ENCODE measurements around the gene C1QTNF12. TPM values are rescaled to one million over a fixed set of nuclear protein-coding genes. Genes with fewer than 3 reads are reported as not detected.

C1QTNF12 gene
- total and polyA plus RNA-seq, 2 experiments from 2014 or later, result 2.1 to 3.1 TPM

- no peaks in the 10 kb centered on the region for H3K9me3 ChIP-seq (ENCODE audit: low read depth)
- no peaks in the 10 kb centered on the region for H4K20me1 ChIP-seq (ENCODE audit: insufficient read depth)
- no peak overlapping the region for H3K4me3 ChIP-seq
- H3F3A ChIP-seq (ENCODE audit: insufficient read depth), result no peaks in the 10 kb centered on the region
- no peaks in the 10 kb centered on the region for H3K9me2 ChIP-seq (ENCODE audit: insufficient read depth)
- no peak overlapping the region for H3K4me2 ChIP-seq (ENCODE audit: unreplicated experiment)
- no peak for TF ChIP-seq EZH2 (IDR thresholded peaks at IDR 0.05; ENCODE audit: insufficient read depth, poor library complexity, severe bottlenecking)
- no peak for TF ChIP-seq EZH2phosphoT487 (IDR thresholded peaks at IDR 0.05; ENCODE audit: insufficient read depth, low read depth)
- in situ Hi-C loops (cut with MboI), result no loop called here
- DNase-seq, result no peak
- no peak overlapping the region for H3K9ac ChIP-seq
- no peaks in the 10 kb centered on the region for H3K79me2 ChIP-seq (ENCODE audit: insufficient read depth)
- no peaks in the 10 kb centered on the region for H3K36me3 ChIP-seq (ENCODE audit: low read depth)
- H3K4me1 ChIP-seq (ENCODE audit: insufficient read depth), result no peaks in the 10 kb centered on the region
- WGBS, 2 experiments (ENCODE audit: low coverage in 1 of 2, low lambda C conversion rate in 2 of 2, missing lambda C conversion rate in 2 of 2), result 54 to 59% methylated on average over 31 to 34 of the region's 37 CpGs
- no peaks in the 10 kb centered on the region for H3K27me3 ChIP-seq (replicated peaks; ENCODE audit: insufficient read depth)
- H2AFZ ChIP-seq, result no peak overlapping the region
- H3K27ac ChIP-seq, result no peak overlapping the region
Measured at GRCh38 chr1:1285611-1286311, 39.2 kb upstream of the C1QTNF12 start.

- Histone ChIP-seq H3K36me3 (ENCODE audit: low read depth) (no peaks in the 10 kb centered on the region), H3K4me2 (ENCODE audit: unreplicated experiment) (no peak overlapping the region), H3K9ac (no peak overlapping the region), H3K4me1 (ENCODE audit: insufficient read depth) (no peaks in the 10 kb centered on the region), H3K9me3 (ENCODE audit: low read depth) (no peaks in the 10 kb centered on the region), H3K27ac (no peak overlapping the region), H3F3A (ENCODE audit: insufficient read depth) (no peaks in the 10 kb centered on the region), H3K27me3 (replicated peaks; ENCODE audit: insufficient read depth) (no peaks in the 10 kb centered on the region), H4K20me1 (ENCODE audit: insufficient read depth) (no peaks in the 10 kb centered on the region), H3K79me2 (ENCODE audit: insufficient read depth) (no peaks in the 10 kb centered on the region), H3K4me3 (no peak overlapping the region), H2AFZ (no peak overlapping the region), H3K9me2 (ENCODE audit: insufficient read depth) (no peaks in the 10 kb centered on the region)
- 90% methylated on average over 13 to 22 of the region's 22 CpGs for WGBS, 2 experiments (ENCODE audit: low coverage in 1 of 2, low lambda C conversion rate in 2 of 2, missing lambda C conversion rate in 2 of 2)
- in situ Hi-C loops (cut with MboI), result no loop called here
- DNase-seq, result no peak
- no peak for TF ChIP-seq EZH2phosphoT487 (IDR thresholded peaks at IDR 0.05; ENCODE audit: insufficient read depth, low read depth)
- no peak for TF ChIP-seq EZH2 (IDR thresholded peaks at IDR 0.05; ENCODE audit: insufficient read depth, poor library complexity, severe bottlenecking)
Measured at GRCh38 chr1:1285102-1285571, 38.6 kb upstream of the C1QTNF12 start.

GRCh38 chr1:1284221-1285101, 37.9 kb upstream of the C1QTNF12 start:
- 67 to 73% methylated on average over 25 to 31 of the region's 32 CpGs for WGBS, 2 experiments (ENCODE audit: low coverage in 1 of 2, low lambda C conversion rate in 2 of 2, missing lambda C conversion rate in 2 of 2)
- H4K20me1 ChIP-seq (ENCODE audit: insufficient read depth), result no peaks in the 10 kb centered on the region
- DNase-seq, result no peak
- in situ Hi-C loops (cut with MboI), result no loop called here
- H3K27ac ChIP-seq, result no peak overlapping the region
- no peak overlapping the region for H3K4me3 ChIP-seq
- TF ChIP-seq EZH2 (IDR thresholded peaks at IDR 0.05; ENCODE audit: insufficient read depth, poor library complexity, severe bottlenecking), result no peak
- no peak for TF ChIP-seq EZH2phosphoT487 (IDR thresholded peaks at IDR 0.05; ENCODE audit: insufficient read depth, low read depth)
- no peak overlapping the region for H3K9ac ChIP-seq
- no peaks in the 10 kb centered on the region for H3K9me3 ChIP-seq (ENCODE audit: low read depth)
- no peaks in the 10 kb centered on the region for H3K27me3 ChIP-seq (replicated peaks; ENCODE audit: insufficient read depth)
- H3K36me3 ChIP-seq (ENCODE audit: low read depth), result no peaks in the 10 kb centered on the region
- H3F3A ChIP-seq (ENCODE audit: insufficient read depth), result no peaks in the 10 kb centered on the region
- no peaks in the 10 kb centered on the region for H3K79me2 ChIP-seq (ENCODE audit: insufficient read depth)
- no peaks in the 10 kb centered on the region for H3K9me2 ChIP-seq (ENCODE audit: insufficient read depth)
- no peaks in the 10 kb centered on the region for H3K4me1 ChIP-seq (ENCODE audit: insufficient read depth)
- no peak overlapping the region for H2AFZ ChIP-seq
- H3K4me2 ChIP-seq (ENCODE audit: unreplicated experiment), result no peak overlapping the region

GRCh38 chr1:1283821-1284220, 37.3 kb upstream of the C1QTNF12 start:
- H3F3A ChIP-seq (ENCODE audit: insufficient read depth), result no peaks in the 10 kb centered on the region
- TF ChIP-seq EZH2 (IDR thresholded peaks at IDR 0.05; ENCODE audit: insufficient read depth, poor library complexity, severe bottlenecking), result no peak
- H3K36me3 ChIP-seq (ENCODE audit: low read depth), result no peaks in the 10 kb centered on the region
- H3K27me3 ChIP-seq (replicated peaks; ENCODE audit: insufficient read depth), result no peaks in the 10 kb centered on the region
- H3K4me2 ChIP-seq (ENCODE audit: unreplicated experiment), result no peak overlapping the region
- in situ Hi-C loops (cut with MboI), result no loop called here
- no peak overlapping the region for H3K4me3 ChIP-seq
- H3K27ac ChIP-seq, result no peak overlapping the region
- no peaks in the 10 kb centered on the region for H3K79me2 ChIP-seq (ENCODE audit: insufficient read depth)
- WGBS, 2 experiments (ENCODE audit: low coverage in 1 of 2, low lambda C conversion rate in 2 of 2, missing lambda C conversion rate in 2 of 2), result 9% methylated on average over 7 to 8 of the region's 9 CpGs
- H3K9me2 ChIP-seq (ENCODE audit: insufficient read depth), result no peaks in the 10 kb centered on the region
- H2AFZ ChIP-seq, result no peak overlapping the region
- no peaks in the 10 kb centered on the region for H3K9me3 ChIP-seq (ENCODE audit: low read depth)
- peak; percentile 70 for DNase-seq
- H3K9ac ChIP-seq, result no peak overlapping the region
- H3K4me1 ChIP-seq (ENCODE audit: insufficient read depth), result no peaks in the 10 kb centered on the region
- no peaks in the 10 kb centered on the region for H4K20me1 ChIP-seq (ENCODE audit: insufficient read depth)

All from GM23248 (cell line).